ENCODE data around the gene ABLIM3. TPM values are rescaled to one million over a fixed set of nuclear protein-coding genes. Genes with fewer than 3 reads are reported as not detected.

Gene ABLIM3
- total RNA-seq, 1 experiment from 2014 or later, result 111 TPM

GRCh38 chr5:149213264-149213880 lies 72.1 kb downstream of the ABLIM3 start:
- peaks cover 14% of the 10 kb centered on the region; the same call in 1 of the 2 replicates for H3F3A ChIP-seq (ENCODE audit: insufficient read depth, low read depth)
- CTCF ChIA-PET, result no interaction called here
- H3K36me3 ChIP-seq (ENCODE audit: low read depth), result peaks cover 37% of the 10 kb centered on the region
- TF ChIP-seq EZH2 (IDR thresholded peaks at IDR 0.05; ENCODE audit: low read depth), result no peak
- no TSS peak for BruUV-seq (replicated peaks)
- H2AFZ ChIP-seq, result no peak overlapping the region
- no peak overlapping the region for H3K4me3 ChIP-seq
- no peaks in the 10 kb centered on the region for H3K27me3 ChIP-seq (ENCODE audit: insufficient read depth, low read depth)
- H3K79me2 ChIP-seq (ENCODE audit: low read depth), result no peaks in the 10 kb centered on the region
- no peak for DNase-seq
- POLR2A ChIA-PET (ENCODE audit: unreplicated experiment), result interaction anchor here (0.6 to 0.7 kb wide), 2 partner anchors 44 to 88 kb away, joined by 3 to 7 read pairs; no protein-coding TSS in a partner anchor
- H3K9me2 ChIP-seq (ENCODE audit: insufficient read depth), result no peaks in the 10 kb centered on the region
- peaks cover 9% of the 10 kb centered on the region; the same call in 1 of the 2 replicates for H3K4me1 ChIP-seq (replicated peaks; ENCODE audit: insufficient read depth)
- intact Hi-C loops (cut with micrococcal nuclease; ENCODE audit: unreplicated experiment), result loop anchor here (5.0 kb wide), 1 partner anchor 51 kb away; no protein-coding TSS in a partner anchor
- H3K9me3 ChIP-seq (ENCODE audit: insufficient read depth, low read depth), result no peaks in the 10 kb centered on the region
- no peak overlapping the region for H3K27ac ChIP-seq
- no peak overlapping the region for H3K4me2 ChIP-seq
- no peaks in the 10 kb centered on the region for H4K20me1 ChIP-seq (ENCODE audit: insufficient read depth)

DNA sequence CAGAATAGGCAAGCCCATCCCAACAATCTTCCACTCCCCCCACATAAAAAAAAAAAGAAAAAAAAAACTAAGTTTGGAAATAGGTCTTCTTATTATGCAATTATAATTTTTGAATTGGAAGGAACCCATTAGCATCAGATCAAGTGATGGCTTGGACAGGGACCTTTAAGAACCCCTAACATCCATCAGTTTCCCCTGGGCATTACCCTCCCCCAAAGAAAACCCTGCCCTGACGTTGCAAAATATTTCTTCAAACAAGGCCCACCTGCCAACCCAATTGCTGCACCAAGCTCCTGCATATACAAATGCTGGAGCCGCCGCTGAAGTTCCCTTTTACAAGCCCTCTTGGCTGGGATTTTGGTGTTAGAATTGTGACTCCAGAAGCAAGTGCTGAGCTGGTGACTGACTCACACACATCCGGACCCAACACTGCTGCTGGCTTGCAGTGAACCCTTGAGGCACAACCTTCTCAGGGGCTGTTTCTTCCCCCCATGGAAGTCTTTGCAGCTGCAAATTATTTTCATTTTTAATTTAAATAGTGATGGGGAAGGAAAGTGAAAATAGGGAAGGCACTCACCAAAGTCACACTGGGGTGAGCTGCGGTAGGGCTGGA lies 74.3 kb downstream of the ABLIM3 start:
- CTCF ChIA-PET, result no interaction called here
- no TSS peak for BruUV-seq (replicated peaks)

GRCh38 chr5:149216496-149216895 lies 75.2 kb downstream of the ABLIM3 start:
- ChIA-PET POLR2A (ENCODE audit: unreplicated experiment) (no interaction called here), CTCF (no interaction called here)
- DNase-seq, result no peak

More for the DNA sequence above, 74.3 kb downstream of the ABLIM3 start:
- DNase-seq, result no peak
- TF ChIP-seq CTCF (conservative IDR thresholded peaks at IDR 0.05) (no peak), EZH2 (IDR thresholded peaks at IDR 0.05; ENCODE audit: low read depth) (no peak)
- Histone ChIP-seq H4K20me1 (ENCODE audit: insufficient read depth) (no peaks in the 10 kb centered on the region), H3K27me3 (ENCODE audit: insufficient read depth, low read depth) (no peaks in the 10 kb centered on the region), H3K9me2 (ENCODE audit: insufficient read depth) (no peaks in the 10 kb centered on the region), H3K79me2 (ENCODE audit: low read depth) (no peaks in the 10 kb centered on the region), H2AFZ (no peak overlapping the region), H3K4me1 (replicated peaks; ENCODE audit: insufficient read depth) (no peaks in the 10 kb centered on the region), H3K36me3 (ENCODE audit: low read depth) (peaks cover 35% of the 10 kb centered on the region), H3F3A (ENCODE audit: insufficient read depth, low read depth) (no peaks in the 10 kb centered on the region), H3K9me3 (ENCODE audit: insufficient read depth, low read depth) (no peaks in the 10 kb centered on the region), H3K4me3 (no peak overlapping the region), H3K27ac (no peak overlapping the region), H3K4me2 (no peak overlapping the region)
- intact Hi-C loops (cut with micrococcal nuclease; ENCODE audit: unreplicated experiment), result no loop called here
- POLR2A ChIA-PET (ENCODE audit: unreplicated experiment), result no interaction called here

More at GRCh38 chr5:149216496-149216895, 75.2 kb downstream of the ABLIM3 start:
- no TSS peak for BruUV-seq (replicated peaks)
- Histone ChIP-seq H2AFZ (no peak overlapping the region), H3K27me3 (ENCODE audit: insufficient read depth, low read depth) (no peaks in the 10 kb centered on the region), H3K27ac (no peak overlapping the region), H3K9me2 (ENCODE audit: insufficient read depth) (no peaks in the 10 kb centered on the region), H3K4me3 (no peak overlapping the region), H4K20me1 (ENCODE audit: insufficient read depth) (no peaks in the 10 kb centered on the region), H3K4me1 (replicated peaks; ENCODE audit: insufficient read depth) (no peaks in the 10 kb centered on the region), H3K36me3 (ENCODE audit: low read depth) (peaks cover 33% of the 10 kb centered on the region), H3F3A (ENCODE audit: insufficient read depth, low read depth) (peaks cover 6% of the 10 kb centered on the region; the same call in 1 of the 2 replicates), H3K79me2 (ENCODE audit: low read depth) (no peaks in the 10 kb centered on the region), H3K9me3 (ENCODE audit: insufficient read depth, low read depth) (no peaks in the 10 kb centered on the region), H3K4me2 (no peak overlapping the region)
- intact Hi-C loops (cut with micrococcal nuclease; ENCODE audit: unreplicated experiment), result no loop called here
- TF ChIP-seq EZH2 (IDR thresholded peaks at IDR 0.05; ENCODE audit: low read depth), result no peak
- no peak for TF ChIP-seq CTCF (conservative IDR thresholded peaks at IDR 0.05)
